K562 (cell line): ENCODE measurements around the gene XKR7. TPM values are rescaled to one million over a fixed set of nuclear protein-coding genes. Genes with fewer than 3 reads are reported as not detected.

Experiments
- BRCA1 ChIP-seq, 2 experiments: fragments of 450-650 bp in 1 of 2; sonication (generic) in 1 of 2; formaldehyde crosslinking in 1 of 2; IDR thresholded peaks; 2 replicates each; pipeline versions ENCODE4 v1.5.0 to v1.6.1; 2017 to 2020; ENCODE audit warnings: mild to moderate bottlenecking in 1 of 2, missing genetic modification reagents in 1 of 2
- E2F6 ChIP-seq, 2 experiments: IDR thresholded peaks; 2 replicates each; pipeline ENCODE4 v1.6.1; 2011; ENCODE audit warnings: borderline replicate concordance in 1 of 2, control low read depth in 1 of 2, low read depth in 1 of 2, low read length in 1 of 2, mild to moderate bottlenecking in 1 of 2, mixed read lengths in 1 of 2, moderate library complexity in 1 of 2; ENCODE audit not compliant: insufficient read depth in 1 of 2, insufficient read length in 1 of 2, poor library complexity in 1 of 2, severe bottlenecking in 1 of 2; ENCODE audit errors: extremely low read depth in 1 of 2
- ESRRB ChIP-seq: fragments of 250-450 bp; sonication (Bioruptor Pico); IDR thresholded peaks from 2 replicates; pipeline ENCODE4 v1.5.0; 2020; ENCODE audit warnings: mild to moderate bottlenecking, moderate library complexity, borderline replicate concordance
- ETV6 ChIP-seq, 3 experiments: fragments of 150-350 bp in 1 of 3; sonication (generic) in 1 of 3; formaldehyde crosslinking in 1 of 3; IDR thresholded peaks; 2 replicates each; pipeline versions ENCODE4 v1.6.1 to v1.8.0; 2014 to 2022; ENCODE audit warnings: borderline replicate concordance in 2 of 3, low read depth in 2 of 3, antibody characterized with exemption in 1 of 3, low read length in 1 of 3, mild to moderate bottlenecking in 1 of 3, missing genetic modification reagents in 1 of 3
- FOXJ2 ChIP-seq: fragments of 200-800 bp; sonication (Bioruptor generic); IDR thresholded peaks from 2 replicates; pipeline ENCODE4 v1.6.1; 2016; ENCODE audit warnings: missing genetic modification characterization, missing compliant biosample characterization
- FOXP1 ChIP-seq: sonication (generic); formaldehyde crosslinking; IDR thresholded peaks from 2 replicates; pipeline ENCODE4 v1.8.0; 2022; ENCODE audit warnings: mild to moderate bottlenecking, missing genetic modification reagents
- HIVEP1 ChIP-seq: fragments of 250-450 bp; sonication (Bioruptor Pico); IDR thresholded peaks from 2 replicates; pipeline ENCODE4 v1.4.0; 2020; ENCODE audit warnings: mild to moderate bottlenecking
- HMG20B ChIP-seq: fragments of 250-450 bp; sonication (Bioruptor Pico); IDR thresholded peaks from 2 replicates; pipeline ENCODE4 v1.5.0; 2021; ENCODE audit warnings: mild to moderate bottlenecking
- ID3 ChIP-seq, 2 experiments: fragments of 250-450 bp in 1 of 2; fragments of 450-650 bp in 1 of 2; sonication (Bioruptor Pico) in 1 of 2; IDR thresholded peaks; 2 replicates each; pipeline versions ENCODE4 v1.6.1 to v1.8.0; 2016 to 2021; ENCODE audit warnings: mild to moderate bottlenecking in 2 of 2, moderate library complexity in 2 of 2, missing compliant biosample characterization in 1 of 2, missing genetic modification characterization in 1 of 2
- IRF9 ChIP-seq: fragments of 450-650 bp; IDR thresholded peaks from 2 replicates; pipeline ENCODE4 v1.6.1; 2016; ENCODE audit warnings: missing biosample characterization, missing genetic modification characterization
- MAZ ChIP-seq, 2 experiments: fragments of 450-650 bp in 1 of 2; sonication (generic) in 1 of 2; formaldehyde crosslinking; IDR thresholded peaks in 1 of 2; conservative IDR thresholded peaks in 1 of 2; 2 replicates each; pipeline versions ENCODE4 v1.4.0 to v1.5.0; 2020; ENCODE audit warnings: mild to moderate bottlenecking in 1 of 2, missing genetic modification reagents in 1 of 2
- MED1 ChIP-seq: sonication (generic); formaldehyde crosslinking; IDR thresholded peaks from 2 replicates; pipeline ENCODE4 v1.8.1; 2023; ENCODE audit warnings: missing genetic modification reagents, borderline replicate concordance
- NR2C1 ChIP-seq, 2 experiments: fragments of 450-650 bp; IDR thresholded peaks; 2 replicates each; pipeline ENCODE4 v1.6.1; 2017; ENCODE audit warnings: mild to moderate bottlenecking in 2 of 2, antibody characterized with exemption in 1 of 2, inconsistent platforms in 1 of 2, missing compliant biosample characterization in 1 of 2, missing genetic modification characterization in 1 of 2
- PHF21A ChIP-seq: fragments of 450-650 bp; IDR thresholded peaks from 2 replicates; pipeline ENCODE4 v1.6.1; 2017; ENCODE audit warnings: low read depth, borderline replicate concordance
- SP2 ChIP-seq: IDR thresholded peaks from 2 replicates; pipeline ENCODE4 v1.6.1; 2011; ENCODE audit warnings: mild to moderate bottlenecking, low read depth, low read length, moderate library complexity; ENCODE audit not compliant: poor library complexity, severe bottlenecking; ENCODE audit errors: extremely low read depth
- TAF1 ChIP-seq: IDR thresholded peaks from 2 replicates; pipeline ENCODE4 v1.6.1; 2011; ENCODE audit warnings: mild to moderate bottlenecking, low read length, moderate library complexity; ENCODE audit not compliant: insufficient read depth, control insufficient read depth, severe bottlenecking; ENCODE audit errors: extremely low read depth
- TCF7 ChIP-seq: sonication (generic); IDR thresholded peaks from 2 replicates; pipeline ENCODE4 v1.6.1; 2016; ENCODE audit warnings: antibody characterized with exemption, borderline replicate concordance
- ZC3H4 ChIP-seq: sonication (generic); formaldehyde crosslinking; IDR thresholded peaks from 2 replicates; pipeline ENCODE4 v1.9.0; 2021; ENCODE audit warnings: missing genetic modification reagents, borderline replicate concordance
- ZC3H8 ChIP-seq: fragments of 450-650 bp; IDR thresholded peaks from 2 replicates; pipeline ENCODE4 v1.6.1; 2017
- ZEB2 ChIP-seq: fragments of 450-650 bp; IDR thresholded peaks from 2 replicates; pipeline ENCODE4 v1.6.1; 2016
- ZNF175 ChIP-seq: fragments of 200-800 bp; sonication (Bioruptor generic); IDR thresholded peaks from 2 replicates; pipeline ENCODE4 v1.6.1; 2016; ENCODE audit warnings: low read depth, mild to moderate bottlenecking, missing genetic modification characterization, missing compliant biosample characterization
- ZNF507 ChIP-seq: conservative IDR thresholded peaks from 2 replicates; pipeline ENCODE4 v1.6.1; 2017; ENCODE audit warnings: missing genetic modification characterization, missing compliant biosample characterization
- ZNF668 ChIP-seq: fragments of 250-450 bp; sonication (Bioruptor Pico); IDR thresholded peaks from 2 replicates; pipeline ENCODE4 v1.8.0; 2022; ENCODE audit warnings: mild to moderate bottlenecking, inconsistent platforms
- polyA plus RNA-seq, 8 experiments: library from polyadenylated mRNA; depleted of rRNA in 4 of 8; stranded (reverse) in 5 of 8; unstranded in 3 of 8; fragments of >200 nt; fragmentation: Nextera tagmentation in 2 of 8; fragmentation: Illumina TruSeq in 1 of 8; extraction: Ambion mirVana in 2 of 8; extraction: Trizol in 1 of 8; gene quantifications; 2 replicates each; pipeline versions ENCODE4 v1.2.1 to v1.2.3, GENCODE V29; 2011 to 2014; ENCODE audit warnings: inconsistent platforms in 1 of 8, missing spikeins in 1 of 8
- total RNA-seq, 7 experiments: library from RNA; depleted of rRNA in 6 of 7; stranded (reverse); fragments of >200 nt in 6 of 7; fragmentation: Illumina TruSeq in 2 of 7; extraction: Trizol in 2 of 7; gene quantifications; 2 replicates each; pipeline versions ENCODE4 v1.2.1 to v1.2.3, GENCODE V29; 2011 to 2021; ENCODE audit warnings: low replicate concordance in 1 of 7

XKR7 gene
- total and polyA plus RNA-seq, 9 of the 15 experiments (the other 6 are each of a cell fraction or from before 2014, with no cell fraction given), result 0.02 TPM; not detected in 8

- TF ChIP-seq ZEB2 (no peak), ID3 (CRISPR knock-in tag; IDR thresholded peaks at IDR 0.05) (no peak), ID3 (tag; IDR thresholded peaks at IDR 0.05) (peak; percentile 87), ZC3H8 (no peak), NR2C1 (IDR thresholded peaks at IDR 0.05) (no peak), NR2C1 (tag; IDR thresholded peaks at IDR 0.05) (peak; percentile 69), ESRRB (CRISPR knock-in tag) (no peak), HMG20B (no peak), HIVEP1 (CRISPR knock-in tag) (0 out of 2 replicates have a peak, but pooled peaks have one; percentile 40), ZC3H4 (CRISPR knock-in tag) (no peak), E2F6 (IDR thresholded peaks at IDR 0.05; ENCODE audit: borderline replicate concordance in 1 of 2, extremely low read depth in 1 of 2, insufficient read depth in 1 of 2, insufficient read length in 1 of 2, low read depth in 1 of 2, low read length in 1 of 2, poor library complexity in 1 of 2, severe bottlenecking in 1 of 2) (peak in 1 of 2 experiments; percentile 26), TAF1 (no peak), ZNF507 (tag) (no peak), ETV6 (IDR thresholded peaks at IDR 0.05; ENCODE audit: borderline replicate concordance in 1 of 2, low read depth in 2 of 2, low read length in 1 of 2) (no peak; a peak in 1 of 4 replicates), ETV6 (CRISPR knock-in tag; IDR thresholded peaks at IDR 0.05; ENCODE audit: borderline replicate concordance) (peak; percentile 100), MED1 (CRISPR knock-in tag) (peak; percentile 98; the same call in 1 of the 2 replicates), ZNF668 (CRISPR knock-in tag) (peak; percentile 79; the same call in 1 of the 2 replicates), IRF9 (0 out of 2 replicates have a peak, but pooled peaks have one; percentile 32), FOXJ2 (tag) (peak; percentile 20; the same call in 1 of the 2 replicates), ZNF175 (peak; percentile 97), MAZ (CRISPR knock-in tag; conservative IDR thresholded peaks at IDR 0.05 in 1 of 2, IDR thresholded peaks at IDR 0.05 in 1 of 2) (peak; percentile 77 to 100), TCF7 (0 out of 2 replicates have a peak, but pooled peaks have one; percentile 37), FOXP1 (CRISPR knock-in tag) (peak; percentile 100), SP2 (no peak), PHF21A (no peak), BRCA1 (IDR thresholded peaks at IDR 0.05) (no peak), BRCA1 (CRISPR knock-in tag; IDR thresholded peaks at IDR 0.05) (peak; percentile 100)
These were observed 558 bp downstream of the XKR7 start (continued) for GRCh38 chr20:31968291-31969126.
